Activated CD4-positive, alpha-beta T cell treated with anti-CD3 and anti-CD28 coated beads, Interleukin-2, amount 10 ng/mL, durations not matched to agents 7 days and 5 days (primary cell): Measurements from ENCODE around the gene NODAL. TPM values are rescaled to one million over a fixed set of nuclear protein-coding genes. Genes with fewer than 3 reads are reported as not detected.

Source experiments
- total RNA-seq, 2 experiments: library from RNA; stranded (reverse); gene quantifications; one replicate each; pipeline ENCODE4 v1.2.3, GENCODE V29; 2021

NODAL gene
- total RNA-seq, 2 experiments from 2014 or later, result not detected

Other genes with a start within 250 kb of the NODAL start
- 100 to 1,000 TPM; 124 to 132 TPM for gene PPA1, start 208.3 kb downstream of the NODAL start, total RNA-seq
- not detected for gene NPFFR1, start 157.7 kb downstream of the NODAL start, total RNA-seq
- gene LRRC20, start 59.1 kb downstream of the NODAL start, total RNA-seq, result 10 to 100 TPM; 13.2 to 14.9 TPM
- gene EIF4EBP2, start 37.5 kb downstream of the NODAL start, total RNA-seq, result 10 to 100 TPM; 56.1 to 68.7 TPM
- gene PALD1, start 37.1 kb upstream of the NODAL start, total RNA-seq, result 1 to 10 TPM; 1.2 to 1.5 TPM
- gene PRF1, start 161.1 kb upstream of the NODAL start, total RNA-seq, result 100 to 1,000 TPM in 1 of 2 experiments, 10 to 100 TPM in 1; 99.9 to 116 TPM
- not detected for gene ADAMTS14, start 230.8 kb upstream of the NODAL start, total RNA-seq